Skeletal muscle cell (primary cell): ENCODE results near the gene ZCCHC8.
A peak's percentile ranks its signal among the peaks of the same experiment; 100 is the strongest.

ENCODE experiments used
- DNase-seq: peaks from one replicate; pipeline ENCODE4 v3.0.0-alpha.2; 2010; ENCODE audit warnings: low read depth
- H3K4me3 ChIP-seq: 2 replicates; pipeline ENCODE4 v1.5.1; 2011; ENCODE audit warnings: low read depth, mild to moderate bottlenecking, control low read depth, low read length, moderate library complexity

The ZCCHC8 gene

DNA sequence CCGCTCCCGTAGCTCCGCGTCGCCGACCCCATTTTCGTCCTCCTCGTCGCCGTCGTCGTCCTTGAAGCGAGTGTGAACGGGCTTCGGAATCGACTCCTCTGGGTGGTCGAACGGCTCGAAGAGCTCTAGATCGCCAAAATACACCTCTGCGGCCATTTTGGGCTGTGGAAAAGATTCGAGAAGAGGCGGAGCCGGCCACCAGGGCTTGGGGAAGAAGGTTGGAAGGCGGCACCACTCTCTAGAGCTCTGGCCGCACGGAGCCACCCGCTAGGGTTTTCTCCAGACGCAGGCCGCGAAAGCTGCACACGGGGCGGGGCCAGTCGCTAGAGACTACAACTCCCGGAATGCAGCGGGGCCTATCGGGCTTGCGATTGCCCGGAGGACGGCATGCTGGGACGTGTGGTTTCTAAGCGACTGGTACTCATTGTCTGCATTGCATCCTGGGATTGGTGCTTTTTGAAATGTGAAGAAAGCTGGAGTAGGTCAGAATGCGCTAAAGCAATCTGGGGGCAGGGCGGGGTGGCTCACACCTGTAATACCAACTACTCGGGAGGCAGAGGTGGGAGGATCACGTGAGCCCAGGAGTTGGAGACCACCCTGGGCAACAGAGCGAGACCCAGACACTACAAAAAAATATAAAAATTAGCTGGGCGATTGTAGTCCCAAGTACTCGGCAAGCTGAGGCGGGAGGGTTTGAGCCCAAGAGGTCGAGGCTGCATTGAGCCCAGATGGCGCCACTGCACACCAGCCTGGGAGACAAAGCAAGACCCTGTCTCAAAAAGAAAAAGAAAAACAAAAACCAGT is at the start of gene ZCCHC8:
Gene ZCCHC8 (minus strand): TSS at position 248 of the 804 bp plus-strand sequence. CDS start 92 bp downstream, at position 156.
- H3K4me3 ChIP-seq: peak within 1 kb of the TSS; percentile 87
- DNase-seq: peak; percentile 94

DNA sequence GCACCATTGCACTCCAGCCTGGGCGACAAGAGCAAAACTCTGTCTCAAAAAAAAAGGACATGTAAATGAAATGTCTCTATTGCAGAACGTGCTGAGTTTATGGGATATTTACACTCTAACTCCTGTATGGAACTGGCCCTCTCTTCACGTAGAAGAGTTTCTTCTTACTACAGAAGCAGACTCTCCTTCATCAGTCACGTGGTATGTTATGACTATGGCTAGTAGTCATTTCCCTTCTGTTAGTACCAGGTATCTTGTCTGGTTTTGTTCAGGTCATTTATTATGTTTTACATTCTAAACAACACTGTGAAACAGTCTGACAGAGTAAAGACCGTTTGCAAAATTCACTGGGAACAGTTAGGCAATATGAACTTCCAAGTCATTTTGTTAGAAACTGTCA is 46.6 kb upstream of the ZCCHC8 start:
- no peak overlapping the region for H3K4me3 ChIP-seq
- DNase-seq: no peak

GRCh38 chr12:122545855-122546254 is 45.1 kb upstream of the ZCCHC8 start:
- DNase-seq: no peak
- H3K4me3 ChIP-seq: no peak overlapping the region

DNA sequence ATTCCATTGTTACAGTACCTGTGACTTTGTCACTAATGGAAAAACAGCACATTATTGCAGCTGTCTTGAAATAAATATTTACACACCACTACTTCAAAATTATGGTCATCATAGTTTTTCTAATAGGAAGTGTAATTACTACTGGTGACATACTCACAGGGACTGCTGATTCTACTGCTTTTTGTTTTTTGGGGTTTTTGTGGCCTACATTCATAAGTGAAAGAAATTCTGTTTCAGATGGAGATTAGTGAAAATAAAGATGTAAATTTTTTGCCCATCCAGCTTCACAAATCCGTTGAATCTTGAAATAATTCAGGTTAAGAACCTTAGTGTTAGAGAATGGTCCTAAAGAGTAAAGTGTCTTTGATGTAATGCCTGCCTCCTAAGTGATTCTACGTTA is 43.8 kb upstream of the ZCCHC8 start:
- no peak overlapping the region for H3K4me3 ChIP-seq
- DNase-seq: no peak

DNA sequence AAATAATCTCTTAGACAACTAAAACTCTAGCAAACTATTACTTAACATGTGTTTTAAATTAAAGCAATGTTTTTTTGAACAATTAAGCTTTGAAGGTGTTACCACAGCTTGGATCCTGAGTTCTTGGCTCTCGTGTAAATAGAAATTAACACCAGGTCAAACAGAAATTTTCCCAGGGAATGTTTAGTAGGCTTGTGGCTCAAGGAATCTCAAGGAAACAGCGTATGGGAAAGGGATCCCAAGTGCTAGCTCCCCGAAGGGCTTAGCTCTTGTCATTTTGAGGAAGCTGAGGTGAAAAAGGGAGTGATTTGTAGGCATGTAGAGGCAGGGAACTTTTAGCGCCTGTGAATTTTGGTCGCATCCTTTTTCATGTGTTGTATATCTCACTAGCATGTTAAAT is 37.8 kb upstream of the ZCCHC8 start:
- H3K4me3 ChIP-seq: no peak overlapping the region
- DNase-seq: no peak

DNA sequence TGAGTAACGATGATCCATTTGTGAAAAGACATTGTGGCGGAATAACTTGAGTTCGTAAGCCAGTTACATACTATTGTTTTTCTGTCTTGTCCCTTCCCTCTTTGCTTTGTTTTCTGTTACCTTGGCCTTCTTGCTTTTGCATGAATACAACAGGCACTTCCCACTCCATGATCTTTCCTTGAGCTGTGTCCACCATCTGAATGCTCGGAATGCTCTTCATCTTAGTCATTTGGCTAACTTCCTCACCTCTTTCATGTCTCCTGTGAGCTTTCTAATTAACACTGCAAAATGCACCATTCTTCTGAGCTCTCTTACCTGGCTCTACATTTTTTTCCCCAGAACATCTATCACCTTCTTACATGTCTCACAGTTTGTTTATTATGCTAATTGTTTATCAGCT is 36.3 kb upstream of the ZCCHC8 start:
- H3K4me3 ChIP-seq: no peak overlapping the region
- DNase-seq: no peak

DNA sequence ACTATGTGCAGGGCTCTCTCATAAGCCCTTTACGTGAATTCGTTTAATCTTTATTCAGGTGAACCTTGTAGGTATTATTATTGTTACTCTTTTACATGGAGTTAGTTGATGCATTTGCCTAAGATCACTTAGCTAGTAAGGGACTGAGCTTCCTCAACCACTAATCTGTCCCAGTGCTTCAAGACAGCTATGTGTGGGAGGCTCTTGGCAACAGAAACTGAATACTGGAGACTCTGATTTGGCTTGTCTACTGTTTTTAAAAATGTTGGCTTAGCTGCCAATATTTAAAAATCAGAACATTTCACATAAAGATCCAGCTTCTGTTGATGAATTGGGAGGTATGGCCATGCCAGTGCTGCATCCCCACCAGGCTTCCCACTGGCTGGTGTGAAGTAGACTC is 33.1 kb upstream of the ZCCHC8 start:
- DNase-seq: no peak

DNA sequence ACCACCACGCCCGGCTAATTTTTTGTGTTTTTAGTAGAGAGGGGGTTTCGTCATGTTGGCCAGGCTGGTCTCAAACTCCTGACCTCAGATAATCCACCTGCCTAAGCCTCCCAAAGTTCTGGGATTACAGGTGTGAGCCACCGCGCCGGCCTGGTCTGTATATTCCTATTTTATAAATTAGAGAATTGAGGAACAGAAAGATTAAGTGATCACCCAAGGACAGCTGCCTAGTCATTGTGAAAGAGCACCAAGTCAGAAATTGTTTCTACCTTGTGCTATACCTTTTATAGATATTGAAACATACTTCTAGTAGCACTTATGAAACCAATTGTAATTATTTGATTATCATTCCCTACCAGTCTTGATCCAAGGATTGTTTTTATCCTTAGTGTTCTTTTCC is 28.3 kb upstream of the ZCCHC8 start:
- DNase-seq: no peak
- H3K4me3 ChIP-seq: no peak overlapping the region

More for the DNA sequence above, 33.1 kb upstream of the ZCCHC8 start:
- no peak overlapping the region for H3K4me3 ChIP-seq

- no peak for DNase-seq
- H3K4me3 ChIP-seq: no peak overlapping the region
These were observed 27.9 kb upstream of the ZCCHC8 start for GRCh38 chr12:122528582-122528981.

DNA sequence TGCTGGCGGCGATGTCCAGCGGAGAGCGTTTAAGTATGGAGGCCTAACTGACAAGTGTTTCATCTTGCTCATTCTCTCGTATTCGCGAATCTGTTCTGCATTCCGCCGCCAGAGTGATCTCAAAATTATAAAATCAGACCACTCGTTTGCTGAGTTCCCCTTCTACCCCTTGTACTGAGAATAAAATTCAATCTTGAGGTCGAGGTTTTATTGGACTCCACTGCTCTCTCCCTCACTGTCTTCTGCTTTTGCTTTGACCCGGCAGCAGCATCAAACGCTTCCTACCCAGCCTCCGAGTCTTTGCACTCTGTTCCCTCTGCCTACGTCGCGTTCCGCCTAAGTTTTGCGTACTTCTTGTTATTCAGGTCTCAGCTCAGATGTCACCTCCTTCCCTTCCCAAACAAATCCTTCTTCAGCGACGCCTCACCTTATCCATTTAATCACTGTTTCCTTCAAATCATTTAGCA is 26.8 kb upstream of the ZCCHC8 start:
- no peak for DNase-seq

GRCh38 chr12:122526683-122527477 is 26.1 kb upstream of the ZCCHC8 start, which contains the start of the genes KNTC1 and RSRC2:
KNTC1 (plus strand) TSS chr12:122527249; CDS start chr12:122530064, 2,815 bp downstream.
RSRC2 (minus strand) TSS chr12:122526936; CDS start chr12:122526853, 83 bp downstream.
- H3K4me3 ChIP-seq: peak within 1 kb of the TSS; percentile 92
- peak; percentile 98 for DNase-seq

More for the DNA sequence above, 26.8 kb upstream of the ZCCHC8 start:
- peak overlapping the region; percentile 92 for H3K4me3 ChIP-seq

DNA sequence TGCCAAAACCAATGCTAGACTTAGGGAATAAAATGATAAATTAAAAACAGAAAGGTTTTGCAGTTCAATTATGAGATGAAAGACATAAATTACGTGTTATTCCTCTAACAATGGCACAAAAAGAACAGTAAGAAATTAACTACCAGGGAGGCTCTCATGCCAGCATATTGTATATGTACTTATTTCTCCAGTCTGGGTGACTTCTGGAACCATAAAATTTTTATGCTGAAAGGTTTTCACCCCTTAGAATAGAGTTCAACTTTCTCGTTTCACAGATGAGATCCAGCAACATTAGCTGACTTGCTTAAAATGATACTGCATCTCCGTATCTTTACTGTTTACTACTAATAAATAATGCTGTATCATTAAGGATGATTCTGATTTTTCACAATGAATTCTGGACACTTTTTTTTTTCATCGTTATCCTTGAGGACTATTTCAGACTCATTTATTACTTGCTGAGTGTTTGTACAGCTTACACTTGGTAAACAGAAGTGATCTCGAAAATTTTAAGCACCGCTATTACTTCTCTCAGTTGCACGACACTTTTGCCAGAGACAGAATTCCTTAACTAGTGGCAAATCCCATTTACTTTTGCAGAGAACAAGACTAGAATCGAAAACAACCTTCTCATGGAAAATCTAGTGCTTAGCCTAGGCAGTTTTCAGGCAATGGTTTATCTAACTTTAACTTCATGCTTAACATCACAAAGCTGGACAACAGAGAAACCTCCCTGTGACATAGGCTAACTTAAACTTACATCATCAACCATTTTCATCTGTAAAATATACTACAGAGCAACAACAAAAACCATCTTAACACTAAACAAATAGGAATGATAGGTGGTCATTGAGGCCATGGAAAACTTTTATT is 23.4 kb upstream of the ZCCHC8 start:
- peak overlapping the region; percentile 57 for H3K4me3 ChIP-seq
- no peak for DNase-seq

DNA sequence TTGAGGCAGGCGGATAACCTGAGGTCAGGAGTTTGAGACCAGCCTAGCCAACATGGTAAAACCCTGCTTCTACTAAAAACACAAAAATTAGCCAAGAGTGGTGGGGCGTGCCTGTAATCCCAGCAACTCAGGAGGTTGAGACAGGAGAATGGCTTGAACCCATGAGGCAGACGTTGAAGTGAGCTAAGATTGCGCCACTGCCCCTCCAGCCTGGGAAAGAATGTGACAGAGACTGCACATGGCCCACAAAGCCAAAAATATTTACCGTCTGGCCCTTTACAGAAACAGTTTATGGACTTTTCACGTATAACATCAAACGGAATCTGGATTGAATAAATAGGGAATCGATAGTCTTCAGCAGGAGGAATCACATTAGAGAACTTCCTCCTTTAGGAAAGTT is 22.5 kb upstream of the ZCCHC8 start:
- peak overlapping the region; percentile 57 for H3K4me3 ChIP-seq
- DNase-seq: no peak

GRCh38 chr12:122520676-122521075 is 19.9 kb upstream of the ZCCHC8 start:
- no peak for DNase-seq
- no peak overlapping the region for H3K4me3 ChIP-seq

GRCh38 chr12:122519418-122519817 is 18.7 kb upstream of the ZCCHC8 start:
- no peak for DNase-seq
- no peak overlapping the region for H3K4me3 ChIP-seq

DNA sequence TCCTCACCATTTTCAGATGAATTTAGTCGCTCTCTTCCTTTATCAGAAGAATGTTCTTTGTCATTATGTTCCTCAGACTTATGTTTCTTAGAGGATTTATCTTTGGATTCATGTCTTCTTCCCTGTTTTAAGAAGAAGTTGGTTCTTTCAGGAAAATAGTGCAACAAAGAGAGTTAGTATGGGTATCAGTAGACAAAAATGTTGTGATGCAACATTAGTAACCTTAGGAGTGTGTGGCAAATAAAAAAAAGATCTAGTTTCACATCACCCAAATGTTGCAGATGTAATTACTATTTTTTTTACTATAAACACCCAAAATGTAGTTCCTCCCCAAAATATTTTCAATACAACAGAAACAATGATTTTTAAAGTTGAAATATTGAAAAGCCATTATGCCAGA is 18.2 kb upstream of the ZCCHC8 start:
- no peak for DNase-seq
- H3K4me3 ChIP-seq: no peak overlapping the region

GRCh38 chr12:122517877-122518276 is 17.1 kb upstream of the ZCCHC8 start:
- no peak overlapping the region for H3K4me3 ChIP-seq
- DNase-seq: peak; percentile 54

DNA sequence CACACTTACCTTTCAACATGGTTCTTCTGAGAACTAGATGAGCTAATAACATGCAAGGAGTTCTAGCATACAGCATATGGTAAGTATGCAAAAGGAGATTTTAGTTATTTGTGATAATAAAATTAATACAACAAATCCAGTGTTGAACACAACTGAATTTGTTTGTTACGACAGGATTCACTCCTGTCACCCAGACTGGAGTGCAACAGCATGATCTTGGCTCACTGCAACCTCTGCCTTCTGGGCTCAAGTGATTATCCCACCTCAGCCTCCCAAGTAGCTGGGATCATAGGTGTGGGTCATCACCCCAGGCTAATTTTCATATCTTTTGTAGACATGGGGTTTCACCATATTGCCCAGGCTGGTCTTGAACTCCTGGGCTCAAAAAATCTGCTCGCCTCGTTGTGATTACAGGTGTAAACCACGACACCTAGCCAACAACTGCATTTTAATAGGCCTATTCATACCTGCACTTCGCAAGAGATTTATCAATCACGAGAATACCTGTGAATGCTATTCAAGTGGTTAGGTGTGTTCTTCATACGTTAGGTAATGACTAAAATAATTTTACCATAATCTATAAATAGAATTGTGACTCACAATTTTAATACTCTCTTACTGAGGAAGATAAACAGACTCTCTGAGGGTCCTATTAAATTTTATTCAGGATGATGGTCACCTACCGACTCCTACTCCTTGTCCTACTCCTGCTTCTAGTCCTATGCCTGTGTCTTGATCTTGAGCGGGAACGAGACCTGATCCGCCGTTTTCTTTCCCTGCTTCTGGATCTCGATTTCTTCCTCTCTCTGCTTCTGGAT is 16.0 kb upstream of the ZCCHC8 start:
- H3K4me3 ChIP-seq: no peak overlapping the region
- no peak for DNase-seq

DNA sequence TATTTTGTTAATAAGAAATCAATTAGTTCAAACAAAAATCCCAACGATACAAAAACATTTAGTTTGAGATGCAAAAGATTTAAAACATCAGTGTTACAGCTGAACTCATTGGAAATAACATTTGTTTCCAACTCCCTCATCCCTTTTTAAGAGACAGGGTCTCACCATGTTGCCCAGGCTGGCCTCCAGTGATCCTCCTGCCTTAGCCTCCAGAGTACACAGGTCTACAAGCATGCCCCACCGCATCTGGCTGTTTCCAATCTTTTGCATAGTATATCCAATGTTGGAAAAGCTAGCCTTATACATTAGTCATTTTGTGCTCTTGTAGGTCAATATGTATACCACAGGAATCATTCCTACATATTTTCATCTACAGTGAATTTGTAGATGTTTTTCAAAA is 14.5 kb upstream of the ZCCHC8 start:
- no peak overlapping the region for H3K4me3 ChIP-seq
- DNase-seq: no peak
